Colonic mucosa (tissue), 4 donors: ENCODE data around the gene ACOX3. TPM values are rescaled to one million over a fixed set of nuclear protein-coding genes. Genes with fewer than 3 reads are reported as not detected.

Source experiments
- DNase-seq: peaks from one replicate; pipeline ENCODE4 v3.0.0-alpha.2; 2020
- H3K27ac ChIP-seq: fragments of 200-600 bp; one replicate; pipeline ENCODE4 v1.8.0; 2021
- H3K27me3 ChIP-seq: fragments of 200-600 bp; one replicate; pipeline ENCODE4 v1.8.0; 2021
- H3K36me3 ChIP-seq: fragments of 200-600 bp; one replicate; pipeline ENCODE4 v1.8.0; 2021
- H3K4me1 ChIP-seq: fragments of 200-600 bp; one replicate; pipeline ENCODE4 v1.8.0; 2021; ENCODE audit warnings: mild to moderate bottlenecking
- H3K4me3 ChIP-seq: fragments of 200-600 bp; one replicate; pipeline ENCODE4 v1.8.0; 2021
- H3K9ac ChIP-seq, 2 donors: one replicate each; pipeline ENCODE4 v1.7.0; 2013; ENCODE audit warnings: control low read depth in 2 of 2, low read depth in 2 of 2, low read length in 2 of 2
- H3K9me3 ChIP-seq: fragments of 200-600 bp; one replicate; pipeline ENCODE4 v1.8.0; 2021
- CTCF ChIP-seq: fragments of 200-600 bp; IDR thresholded peaks from one replicate; pipeline ENCODE4 v1.8.0; 2022; ENCODE audit warnings: antibody characterized with exemption, mild to moderate bottlenecking
- intact Hi-C: fragments of 100-400 bp; cut with DNase I; formaldehyde crosslinking; loops from one replicate; pipeline ENCODE4 v1.14.1; 2022
- total RNA-seq, 2 donors: library from RNA; stranded (reverse); fragmentation: NEBNext Ultra II Directional in 1 of 2; extraction: Animal tissue kit (Norgen Biotek cat#: 25700) in 1 of 2; gene quantifications; one replicate each; pipeline ENCODE4 v1.2.1, GENCODE V29; 2021
- donor health status: healthy.
- donor health status: DM: no; HTN: no; CAD: no.
- donor health status: DM: no; HTN: no; CAD: no.

ACOX3 gene
- total RNA-seq, 2 donors from 2014 or later, result 19.9 to 26.1 TPM

- no peak overlapping the region for H3K9ac ChIP-seq
- H3K36me3 ChIP-seq, result no peaks in the 10 kb centered on the region
Measured at GRCh38 chr4:8457646-8458252, 17.2 kb upstream of the ACOX3 start.

GRCh38 chr4:8453957-8454356 is 13.4 kb upstream of the ACOX3 start:
- DNase-seq, result no peak
- Histone ChIP-seq H3K36me3 (peaks cover 6% of the 10 kb centered on the region), H3K9ac (no peak overlapping the region)

More at GRCh38 chr4:8457646-8458252, 17.2 kb upstream of the ACOX3 start:
- H3K27ac ChIP-seq, result no peak overlapping the region
- no peaks in the 10 kb centered on the region for H3K27me3 ChIP-seq
- H3K4me1 ChIP-seq, result no peaks in the 10 kb centered on the region
- no peak overlapping the region for H3K4me3 ChIP-seq
- intact Hi-C loops, result no loop called here
- DNase-seq, result no peak
- no peak for TF ChIP-seq CTCF
- H3K9me3 ChIP-seq, result no peaks in the 10 kb centered on the region

GRCh38 chr4:8451440-8452182 is 11.1 kb upstream of the ACOX3 start:
- no peak overlapping the region for H3K4me3 ChIP-seq
- H3K27ac ChIP-seq, result no peak overlapping the region
- H3K9me3 ChIP-seq, result no peaks in the 10 kb centered on the region
- peaks cover 6% of the 10 kb centered on the region for H3K36me3 ChIP-seq
- no peaks in the 10 kb centered on the region for H3K4me1 ChIP-seq
- H3K9ac ChIP-seq, result no peak overlapping the region
- TF ChIP-seq CTCF, result no peak
- no peak for DNase-seq
- intact Hi-C loops, result no loop called here
- no peaks in the 10 kb centered on the region for H3K27me3 ChIP-seq

More at GRCh38 chr4:8453957-8454356, 13.4 kb upstream of the ACOX3 start:
- Histone ChIP-seq H3K4me1 (no peaks in the 10 kb centered on the region), H3K9me3 (no peaks in the 10 kb centered on the region), H3K27ac (no peak overlapping the region), H3K27me3 (no peaks in the 10 kb centered on the region), H3K4me3 (no peak overlapping the region)
- TF ChIP-seq CTCF, result no peak
- intact Hi-C loops, result no loop called here

GRCh38 chr4:8446122-8446521 is 5.6 kb upstream of the ACOX3 start:
- H3K27ac ChIP-seq, result no peak overlapping the region
- no peaks in the 10 kb centered on the region for H3K27me3 ChIP-seq
- no peak for DNase-seq
- intact Hi-C loops, result no loop called here
- H3K9me3 ChIP-seq, result no peaks in the 10 kb centered on the region
- no peak for TF ChIP-seq CTCF
- no peak overlapping the region for H3K9ac ChIP-seq
- no peak overlapping the region for H3K4me3 ChIP-seq
- peaks cover 9% of the 10 kb centered on the region for H3K4me1 ChIP-seq
- H3K36me3 ChIP-seq, result no peaks in the 10 kb centered on the region

GRCh38 chr4:8443801-8444200 is 3.3 kb upstream of the ACOX3 start:
- no peaks in the 10 kb centered on the region for H3K9me3 ChIP-seq
- intact Hi-C loops, result no loop called here
- no peak for DNase-seq
- H3K27me3 ChIP-seq, result no peaks in the 10 kb centered on the region
- no peaks in the 10 kb centered on the region for H3K36me3 ChIP-seq
- H3K4me1 ChIP-seq, result peaks cover 9% of the 10 kb centered on the region
- H3K4me3 ChIP-seq, result no peak overlapping the region
- no peak for TF ChIP-seq CTCF
- H3K9ac ChIP-seq, result no peak overlapping the region
- H3K27ac ChIP-seq, result no peak overlapping the region
